NCI-H2029 treated with DMSO at 0.1 percent for 48 hours (cell line): ENCODE results near the gene SNUPN.

Source experiments
- DNase-seq: peaks from one replicate; lab custom pipeline; 2025; lab: John Stamatoyannopoulos, UW

SNUPN gene

GRCh38 chr15:75654201-75654907 is 28.8 kb upstream of the SNUPN start:
- DNase-seq: no peak

- no peak for DNase-seq
Measured at GRCh38 chr15:75653347-75653913, 27.9 kb upstream of the SNUPN start.

GRCh38 chr15:75651810-75652543 is 26.5 kb upstream of the SNUPN start:
- DNase-seq: no peak

GRCh38 chr15:75650908-75651809 is 25.6 kb upstream of the SNUPN start:
- no peak for DNase-seq

DNA sequence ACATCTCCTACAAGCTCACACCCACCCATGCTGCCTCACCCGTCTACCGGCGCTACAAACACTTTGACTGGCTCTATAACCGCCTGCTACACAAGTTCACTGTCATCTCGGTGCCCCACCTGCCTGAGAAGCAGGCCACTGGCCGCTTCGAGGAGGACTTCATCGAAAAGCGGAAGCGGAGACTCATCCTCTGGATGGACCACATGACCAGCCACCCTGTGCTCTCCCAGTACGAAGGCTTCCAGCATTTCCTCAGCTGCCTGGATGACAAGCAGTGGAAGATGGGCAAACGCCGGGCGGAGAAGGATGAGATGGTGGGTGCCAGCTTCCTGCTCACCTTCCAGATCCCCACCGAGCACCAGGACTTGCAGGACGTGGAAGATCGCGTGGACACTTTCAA is 24.3 kb upstream of the SNUPN start:
- DNase-seq: no peak

GRCh38 chr15:75649045-75649761 is 23.7 kb upstream of the SNUPN start:
- no peak for DNase-seq

GRCh38 chr15:75648156-75649000 is 22.9 kb upstream of the SNUPN start:
- no peak for DNase-seq

DNA sequence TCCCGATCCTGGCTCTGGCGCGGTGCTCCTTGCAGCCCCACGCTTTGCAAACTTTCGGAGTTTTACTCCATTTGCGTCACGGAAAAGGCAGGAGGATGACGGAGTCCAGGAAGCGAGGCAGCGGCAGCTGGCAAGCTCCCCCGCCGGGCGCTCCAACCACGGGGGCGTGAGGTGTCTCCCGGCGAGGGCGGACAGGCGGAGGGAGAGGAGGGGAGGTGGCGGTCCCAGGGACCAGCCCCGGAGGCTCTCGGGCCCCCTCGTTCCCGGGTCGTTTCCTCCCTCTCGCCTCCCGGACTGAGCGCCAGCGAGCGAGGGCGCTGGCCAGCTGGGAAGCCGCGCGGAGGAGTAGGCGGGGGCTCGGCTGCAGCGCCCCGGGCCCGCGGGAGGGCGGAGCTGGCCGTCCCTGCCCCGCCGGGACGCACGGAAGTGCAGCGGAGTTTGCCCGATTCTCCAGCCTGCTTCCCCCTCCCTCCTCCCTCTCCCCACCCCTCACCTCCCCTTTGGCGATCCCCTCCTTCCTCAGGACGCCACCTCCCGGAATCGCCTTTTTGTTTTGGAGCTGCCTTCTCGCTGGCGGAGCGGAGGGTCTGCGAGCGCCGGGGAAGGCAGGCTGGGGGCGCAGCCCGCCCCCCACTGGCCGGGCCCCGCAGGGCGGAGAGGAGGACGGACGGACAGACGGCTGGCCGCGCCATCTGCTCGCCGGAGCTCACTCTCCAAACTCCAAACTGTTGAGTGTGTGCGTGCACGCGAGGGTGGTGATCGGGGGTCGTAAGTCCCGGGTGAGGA is 22.0 kb upstream of the SNUPN start, which contains the start of gene SNX33:
Gene SNX33 (plus strand): TSS at position 543 of the 786 bp plus-strand sequence. CDS start 1,191 bp downstream, outside the sequence.
- DNase-seq: no peak

GRCh38 chr15:75646944-75647364 is 21.4 kb upstream of the SNUPN start:
- DNase-seq: no peak

GRCh38 chr15:75646112-75646943 is 20.8 kb upstream of the SNUPN start:
- no peak for DNase-seq

DNA sequence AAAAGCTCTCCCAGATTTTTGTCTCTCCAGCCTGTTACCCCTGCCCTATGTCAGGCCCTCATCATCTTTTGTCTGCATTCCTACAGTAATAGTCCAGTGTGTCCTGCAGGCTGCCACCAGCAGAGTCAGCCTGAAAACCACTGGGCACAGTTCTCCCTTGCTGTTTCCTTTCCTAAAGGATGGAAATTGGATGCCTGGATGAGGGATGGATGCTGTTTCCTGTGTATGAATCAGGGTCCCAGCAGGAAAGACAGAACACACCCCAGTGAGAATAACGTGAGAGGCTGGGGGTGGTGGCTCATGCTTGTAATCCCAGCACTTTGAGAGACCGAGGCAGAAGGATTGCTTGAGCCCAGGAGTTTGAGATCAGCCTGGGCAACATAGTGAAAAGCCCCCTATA is 18.9 kb upstream of the SNUPN start:
- no peak for DNase-seq

GRCh38 chr15:75641603-75642002 is 16.1 kb upstream of the SNUPN start:
- DNase-seq: no peak

DNA sequence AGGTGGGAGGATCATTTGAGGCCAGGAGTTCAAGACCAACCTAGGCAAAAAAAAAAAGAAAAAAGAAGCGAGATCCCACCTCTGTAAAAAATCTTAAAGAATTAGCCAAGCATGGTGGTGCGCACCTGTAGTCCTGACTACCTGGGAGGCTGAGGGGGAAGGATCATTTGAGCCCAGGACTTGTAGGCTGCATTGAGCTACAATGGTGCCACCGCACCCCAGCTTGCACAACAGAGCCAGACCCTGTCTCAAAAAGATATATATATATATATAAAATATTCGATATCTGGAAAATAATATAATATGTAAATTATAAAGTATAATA is 15.6 kb upstream of the SNUPN start:
- DNase-seq: no peak

DNA sequence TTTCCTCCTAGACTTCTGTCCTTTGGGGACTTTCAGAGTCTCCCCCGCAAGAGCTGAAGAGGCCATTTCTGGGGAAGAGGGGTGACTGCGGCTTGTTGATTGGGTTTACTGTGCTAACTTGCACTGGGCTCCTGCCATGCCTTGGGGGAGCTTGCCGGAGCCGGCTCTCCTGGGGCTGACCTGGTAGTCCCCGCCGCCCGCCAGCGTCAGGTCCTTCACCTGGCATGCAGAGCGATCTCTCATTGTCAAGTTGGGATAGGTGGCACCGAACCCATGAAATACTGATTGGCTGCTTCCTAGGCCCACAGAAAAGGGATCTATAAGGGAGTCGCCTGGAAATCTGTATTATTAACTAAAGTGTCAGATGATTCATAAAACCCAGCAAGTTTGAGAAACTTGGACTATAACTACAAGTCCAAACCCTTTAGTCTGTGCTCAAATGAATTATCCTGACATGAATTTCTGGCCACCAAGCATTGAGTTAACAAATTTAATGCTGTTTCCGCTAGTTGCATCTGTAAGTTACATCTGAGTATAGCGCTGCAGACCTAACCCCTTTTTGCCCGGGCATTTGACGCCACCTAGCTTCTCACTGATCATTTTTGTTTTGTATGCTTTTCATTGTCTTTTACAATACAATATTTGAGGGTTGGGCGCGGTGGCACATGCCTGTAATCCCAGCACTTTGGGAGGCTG is 15.1 kb upstream of the SNUPN start:
- DNase-seq: no peak

DNA sequence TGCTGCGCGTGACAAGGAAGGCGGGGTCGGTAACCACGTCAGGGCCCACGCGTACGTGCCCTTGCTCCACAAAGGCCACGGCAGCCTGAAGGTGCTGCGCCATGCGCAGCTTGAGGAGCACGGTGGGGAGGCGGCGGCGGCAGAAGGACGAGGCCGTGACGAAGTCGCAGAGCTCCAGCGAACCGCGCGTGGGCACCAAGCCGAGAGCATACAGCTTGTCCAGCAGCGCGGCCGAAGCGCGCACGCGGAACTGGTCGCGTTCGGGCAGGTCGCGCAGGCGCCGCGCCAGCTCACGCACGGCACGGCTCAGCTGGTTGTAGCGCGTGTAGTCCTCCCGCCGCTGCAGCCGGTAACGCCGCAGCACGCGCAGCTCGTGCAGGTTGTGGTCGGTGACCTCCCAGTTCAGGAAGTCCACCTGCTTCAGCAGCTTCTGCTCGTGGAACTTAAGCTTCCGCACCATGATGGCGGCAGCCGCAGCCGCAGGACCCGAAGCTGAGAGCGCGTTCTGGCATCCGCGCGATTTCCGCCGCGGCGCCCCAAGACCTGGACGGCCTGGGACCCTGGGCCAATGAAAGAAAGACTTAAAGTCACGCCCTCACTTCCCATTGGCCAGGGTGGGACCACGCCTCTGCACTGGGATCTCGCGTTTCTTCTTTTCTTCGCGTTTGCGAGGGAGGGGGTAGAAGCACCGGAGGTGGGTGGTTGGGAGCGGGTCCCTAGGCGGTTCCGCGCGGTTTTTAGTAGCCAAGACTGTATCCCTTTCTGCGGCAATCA is 14.4 kb upstream of the SNUPN start, which contains the start of gene IMP3:
Gene IMP3 (minus strand): TSS at position 516 of the 774 bp plus-strand sequence. CDS start 56 bp downstream, at position 460.
- peak; percentile 69 for DNase-seq

GRCh38 chr15:75639191-75639708 is 13.7 kb upstream of the SNUPN start:
- no peak for DNase-seq
